ENCODE results near the gene MACC1.

The MACC1 gene

GRCh38 chr7:20173828-20174227 lies 43.4 kb downstream of the MACC1 start:
- no peak for DNase-seq (ENCODE audit: low read depth)

DNA sequence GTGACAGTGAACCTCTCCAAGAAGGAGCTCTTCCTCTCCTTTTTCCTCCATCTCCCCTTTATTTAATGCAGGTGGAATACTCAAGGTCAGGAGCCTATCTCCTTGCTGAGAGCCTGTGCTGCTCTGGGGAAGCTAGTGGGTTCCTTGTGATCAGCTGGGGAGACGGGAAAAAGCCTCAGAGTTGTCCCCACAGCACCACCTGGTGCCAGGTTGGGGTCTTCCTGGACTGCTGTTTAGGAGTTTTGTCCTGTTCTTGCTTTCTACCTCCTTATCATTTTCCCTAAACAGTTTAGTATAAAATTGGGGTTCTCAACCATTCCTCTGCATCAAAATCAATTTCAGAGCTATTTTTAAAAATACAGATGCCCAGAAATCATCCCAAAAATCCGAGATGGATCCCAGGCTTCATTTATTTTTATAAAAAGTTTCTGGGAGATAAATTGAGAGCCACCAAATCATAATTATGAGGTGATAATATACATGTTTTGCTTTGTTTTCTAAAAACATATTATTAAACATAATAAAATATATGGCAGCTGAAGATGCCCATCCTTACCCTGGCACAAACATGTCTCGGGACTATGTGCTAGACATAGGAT lies 44.3 kb downstream of the MACC1 start:
- peak; percentile 35 for DNase-seq (ENCODE audit: low read depth)

- DNase-seq (ENCODE audit: low read depth): no peak
Measured at GRCh38 chr7:20170633-20171032, 46.6 kb downstream of the MACC1 start.

- DNase-seq (ENCODE audit: low read depth): no peak
Measured at GRCh38 chr7:20165146-20165510, 52.1 kb downstream of the MACC1 start.

GRCh38 chr7:20164425-20165145 lies 52.6 kb downstream of the MACC1 start:
- DNase-seq (ENCODE audit: low read depth): peak; percentile 60

DNA sequence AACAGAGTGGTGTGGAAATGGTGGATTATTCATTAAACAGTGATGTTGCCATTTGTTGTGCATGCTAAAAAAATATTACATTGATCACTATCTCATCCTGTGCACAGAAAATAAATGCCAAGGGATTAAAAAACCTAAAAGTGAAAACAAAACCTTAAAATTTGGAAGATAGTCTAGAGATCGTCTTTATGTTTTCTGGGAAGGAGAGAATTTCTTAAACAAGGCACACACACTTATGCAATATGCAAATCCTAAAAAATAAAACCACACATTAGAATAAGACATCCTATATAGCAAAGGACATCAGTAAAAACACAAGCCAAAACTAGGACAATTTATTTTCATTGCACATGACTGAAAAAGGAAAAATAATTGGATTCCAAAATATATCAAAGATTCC lies 54.5 kb downstream of the MACC1 start:
- DNase-seq (ENCODE audit: low read depth): no peak

GRCh38 chr7:20159226-20159747 lies 57.9 kb downstream of the MACC1 start:
- DNase-seq (ENCODE audit: low read depth): no peak

DNA sequence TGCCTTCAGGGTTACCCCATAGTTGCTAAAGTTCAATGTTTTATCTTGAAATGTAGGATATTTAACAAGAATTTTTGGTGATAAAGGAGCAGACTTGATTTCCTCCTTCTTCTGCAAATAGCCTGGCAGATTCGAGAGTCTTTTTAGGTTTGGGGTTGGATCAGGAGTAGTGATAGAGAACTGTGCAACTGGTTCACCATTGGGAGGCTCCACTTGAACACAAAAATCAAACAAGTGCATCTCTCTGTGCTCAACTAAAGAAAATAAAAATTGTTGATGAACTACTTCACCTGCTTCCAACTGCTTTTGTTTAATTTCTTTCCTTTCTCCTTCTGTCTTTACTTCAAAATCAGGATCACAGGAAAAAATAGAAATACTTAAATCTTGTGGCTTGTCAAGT lies 58.5 kb downstream of the MACC1 start:
- no peak for DNase-seq (ENCODE audit: low read depth)

GRCh38 chr7:20157456-20157855 lies 59.7 kb downstream of the MACC1 start:
- DNase-seq (ENCODE audit: low read depth): no peak

GRCh38 chr7:20153999-20154398 lies 63.2 kb downstream of the MACC1 start:
- no peak for DNase-seq (ENCODE audit: low read depth)

DNA sequence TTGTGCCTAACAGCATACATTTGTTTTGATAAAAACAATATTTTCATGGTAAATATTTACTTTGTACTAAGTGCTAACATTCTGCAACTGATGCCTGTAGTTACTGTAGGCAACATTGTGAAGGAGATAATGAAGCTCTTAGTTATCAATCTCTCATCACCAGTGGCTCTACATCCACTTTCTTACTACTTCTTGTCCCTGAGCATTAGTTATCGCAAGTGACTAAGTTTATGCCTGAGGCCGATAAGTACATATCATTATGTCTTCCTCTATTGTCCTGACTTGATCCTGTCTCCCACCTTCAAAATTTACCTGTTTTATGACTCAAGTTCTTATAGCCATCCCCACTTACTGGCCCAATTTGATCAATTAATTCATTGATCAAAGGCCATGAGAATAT lies 63.6 kb downstream of the MACC1 start:
- DNase-seq (ENCODE audit: low read depth): no peak

GRCh38 chr7:20152511-20152910 lies 64.7 kb downstream of the MACC1 start:
- DNase-seq (ENCODE audit: low read depth): peak; percentile 54

- DNase-seq (ENCODE audit: low read depth): no peak
Measured at GRCh38 chr7:20151708-20152456, 65.3 kb downstream of the MACC1 start.

- DNase-seq (ENCODE audit: low read depth): no peak
Measured at GRCh38 chr7:20146451-20146850, 70.7 kb downstream of the MACC1 start.

DNA sequence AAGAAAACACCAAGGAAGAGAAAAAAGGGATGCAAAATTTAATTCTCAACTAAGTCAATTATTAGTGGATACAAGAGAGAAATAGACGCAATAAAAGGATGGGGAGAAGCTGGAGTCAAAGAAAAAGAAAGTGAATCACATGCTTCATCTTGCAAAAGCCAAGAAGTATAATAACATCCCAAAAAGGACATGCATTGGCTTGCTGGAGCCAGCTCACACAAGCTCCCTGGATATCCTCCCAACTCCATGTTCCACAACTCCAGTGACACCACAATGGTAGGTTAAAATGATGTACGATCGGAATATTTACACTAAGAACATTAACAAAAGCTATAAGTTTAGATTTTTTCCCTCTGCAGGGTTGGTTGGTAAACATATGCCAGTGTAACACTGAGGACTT lies 72.4 kb downstream of the MACC1 start:
- DNase-seq (ENCODE audit: low read depth): no peak

DNA sequence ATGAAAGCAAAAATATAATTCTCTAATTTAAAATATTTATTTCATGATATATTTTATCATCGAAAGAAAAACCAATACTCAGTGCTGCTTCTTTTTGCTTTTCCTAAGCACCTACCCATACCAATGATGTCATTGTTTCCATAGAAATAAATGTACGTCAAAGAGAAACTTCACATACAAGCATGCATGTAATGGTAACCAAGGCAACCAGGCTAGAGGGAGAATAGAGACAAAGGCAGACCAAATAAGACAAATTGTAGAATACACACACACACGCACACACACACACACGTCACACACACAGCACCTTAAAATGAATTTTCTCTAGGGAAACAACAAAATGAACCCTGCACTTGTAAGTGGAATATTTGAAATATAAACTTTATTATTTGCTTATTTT lies 75.5 kb downstream of the MACC1 start:
- DNase-seq (ENCODE audit: low read depth): no peak

DNA sequence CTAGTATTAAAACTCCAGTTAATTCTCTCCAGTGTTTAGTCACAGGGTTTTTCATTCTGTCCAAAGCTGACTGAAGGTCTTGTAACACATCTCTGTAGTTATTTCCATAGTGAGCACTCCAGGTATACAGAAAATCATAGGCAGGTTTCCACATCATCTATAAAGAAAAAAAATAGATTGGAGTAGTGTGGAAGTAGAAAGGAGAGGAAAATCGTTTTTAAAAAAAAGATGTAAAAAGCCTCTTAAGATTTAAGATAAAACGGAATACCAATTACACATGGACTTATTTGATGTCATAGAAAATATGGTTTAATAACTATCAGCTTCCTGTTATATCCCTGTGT lies 76.2 kb downstream of the MACC1 start:
- DNase-seq (ENCODE audit: low read depth): no peak

GRCh38 chr7:20140291-20141001 lies 76.7 kb downstream of the MACC1 start:
- DNase-seq (ENCODE audit: low read depth): no peak

DNA sequence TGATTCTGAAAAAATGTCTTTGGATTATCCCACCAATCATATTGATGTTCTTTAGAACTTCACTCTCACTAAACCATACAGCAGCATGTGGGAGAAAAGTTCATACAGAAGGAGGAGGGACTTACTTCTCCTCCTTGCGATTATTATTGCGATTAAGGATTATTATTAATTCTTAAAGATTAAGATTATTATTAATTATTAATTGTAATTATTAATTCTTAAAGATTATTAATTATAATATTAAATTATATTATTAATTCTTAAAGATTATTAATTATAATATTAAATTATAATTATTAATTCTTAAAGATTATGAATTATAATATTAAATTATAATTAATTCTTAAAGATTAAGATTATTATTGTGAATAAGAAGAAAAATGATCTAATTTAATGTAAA lies 80.5 kb downstream of the MACC1 start:
- no peak for DNase-seq (ENCODE audit: low read depth)

DNA sequence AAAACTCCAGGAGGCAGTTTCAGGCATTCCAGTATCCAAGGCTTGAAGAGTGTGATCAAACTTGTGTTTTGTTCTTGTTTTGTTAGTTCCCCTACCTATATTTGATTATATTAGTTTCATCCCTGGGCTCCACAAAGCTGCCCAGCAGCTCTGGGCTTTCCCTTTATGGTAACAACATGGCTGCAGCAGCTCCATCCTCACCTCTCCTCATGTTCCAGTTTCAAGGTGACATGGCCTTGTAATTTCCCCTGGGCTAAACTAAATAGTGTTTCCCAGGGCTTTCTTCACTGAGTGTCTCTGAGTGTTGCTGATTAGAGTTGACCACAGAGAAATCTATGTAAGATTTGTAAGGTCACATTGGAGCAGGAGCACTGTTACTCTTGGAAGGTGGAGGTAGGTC lies 83.4 kb downstream of the MACC1 start:
- no peak for DNase-seq (ENCODE audit: low read depth)

DNA sequence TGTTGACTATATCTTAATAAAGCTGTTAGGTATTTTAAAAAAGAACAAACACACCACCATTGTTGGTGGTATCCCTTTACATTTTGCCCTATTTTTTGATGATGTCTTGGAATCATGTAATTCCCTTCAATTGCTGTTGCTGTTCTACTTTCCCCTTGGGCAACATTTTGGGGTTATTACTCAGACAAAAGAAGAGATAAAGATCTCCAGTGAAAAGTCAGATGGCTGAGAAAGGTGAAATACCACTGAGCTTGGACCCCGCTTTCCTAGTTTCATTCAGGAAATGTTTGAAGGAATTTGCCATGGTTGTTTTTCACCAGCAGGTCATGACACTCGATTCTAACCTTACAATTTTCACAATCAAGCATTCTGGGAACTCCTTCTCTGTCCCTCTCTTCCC lies 84.6 kb downstream of the MACC1 start:
- DNase-seq (ENCODE audit: low read depth): no peak

GRCh38 chr7:20131776-20132175 lies 85.4 kb downstream of the MACC1 start:
- no peak for DNase-seq (ENCODE audit: low read depth)

- no peak for DNase-seq (ENCODE audit: low read depth)
Measured at GRCh38 chr7:20129920-20130319, 87.3 kb downstream of the MACC1 start.
